GM18499 (cell line): ENCODE data around the gene NRL.
"Not testable (repeated sequence)": the region's sequence is repeated elsewhere in the genome, so short reads cannot be mapped to it uniquely, and the experiment has no call there.

Experiments
- ATAC-seq: cut with Tn5 transposase; IDR thresholded peaks from one replicate; pipeline ENCODE4 v1.9.1; 2021; ENCODE audit warnings: moderate number of reproducible peaks; ENCODE audit not compliant: insufficient read depth, unreplicated experiment

The NRL gene

GRCh38 chr14:24032727-24033418 is 81.9 kb downstream of the NRL start:
- ATAC-seq = no peak

GRCh38 chr14:24031331-24031730 is 83.4 kb downstream of the NRL start:
- not testable (repeated sequence) for ATAC-seq

- ATAC-seq = not testable (repeated sequence)
Observed at GRCh38 chr14:24029687-24030086, 85.1 kb downstream of the NRL start.
